Sigmoid colon (tissue), 7 donors: ENCODE measurements around the gene RSPO3. TPM values are rescaled to one million over a fixed set of nuclear protein-coding genes. Genes with fewer than 3 reads are reported as not detected.
A peak's percentile ranks its signal among the peaks of the same experiment; 100 is the strongest.

Source experiments
- DNase-seq: peaks from one replicate; pipeline ENCODE4 v3.0.0-alpha.2; 2019
- H3K27ac ChIP-seq, 4 donors: fragments of 200-600 bp; sonication (generic); one replicate each; pipeline ENCODE4 v1.5.1; 2016 to 2019; ENCODE audit warnings: mild to moderate bottlenecking in 1 of 4
- H3K27me3 ChIP-seq, 3 donors: fragments of 200-600 bp; sonication (generic); one replicate each; pipeline ENCODE4 v1.5.1; 2019; ENCODE audit warnings: mild to moderate bottlenecking in 1 of 3
- H3K36me3 ChIP-seq, 4 donors: fragments of 200-600 bp; sonication (generic); one replicate each; pipeline ENCODE4 v1.5.1; 2016 to 2019
- H3K4me1 ChIP-seq, 4 donors: fragments of 200-600 bp; sonication (generic); one replicate each; pipeline ENCODE4 v1.5.1; 2017 to 2019
- H3K4me3 ChIP-seq, 4 donors: fragments of 200-600 bp; sonication (generic); one replicate each; pipeline ENCODE4 v1.5.1; 2017 to 2019; ENCODE audit warnings: mild to moderate bottlenecking in 2 of 4, moderate library complexity in 1 of 4
- H3K9me3 ChIP-seq, 4 donors: fragments of 200-600 bp in 3 of 4; sonication (generic) in 3 of 4; one replicate each; pipeline versions ENCODE4 v1.5.1 to v1.6.1; 2013 to 2019
- EP300 ChIP-seq, 4 donors: sonication (generic); formaldehyde crosslinking; IDR thresholded peaks; one replicate each; pipeline ENCODE4 v1.6.1; 2017; ENCODE audit warnings: antibody characterized with exemption in 4 of 4
- POLR2A ChIP-seq, 2 donors: fragments of 450-650 bp; IDR thresholded peaks; one replicate each; pipeline ENCODE4 v1.6.1; 2016; ENCODE audit warnings: antibody characterized with exemption in 2 of 2, mild to moderate bottlenecking in 2 of 2, moderate library complexity in 2 of 2
- POLR2AphosphoS5 ChIP-seq, 4 donors: sonication (generic); formaldehyde crosslinking; IDR thresholded peaks; one replicate each; pipeline ENCODE4 v1.6.1; 2017; ENCODE audit warnings: antibody characterized with exemption in 4 of 4
- WGBS, 2 donors: extraction: QIAGEN DNeasy Blood & Tissue Kit; methylation state at CpG; one replicate each; pipeline ENCODE4 v1.1.7; 2013; 5-methylcytosine and 5-hydroxymethylcytosine counted together
- intact Hi-C: fragments of 100-400 bp; cut with DNase I; formaldehyde crosslinking; loops from one replicate; pipeline ENCODE4 v1.15.1; 2023
- polyA plus RNA-seq, 3 donors: library from polyadenylated mRNA; stranded (reverse); fragments of 200-250 nt; gene quantifications; one replicate each; pipeline ENCODE4 v1.2.3, GENCODE V29; 2013
- total RNA-seq, 4 donors: library from RNA; depleted of rRNA; stranded (reverse); fragments of >200 nt; gene quantifications; one replicate each; pipeline ENCODE4 v1.1.0, GENCODE V29; 2016
- TF ChIP-seq, protein P1 (sequence below), 4 experiments: fragments of 450-650 bp in 3 of 4; fragments of 200-600 bp in 1 of 4; IDR thresholded peaks; one replicate each; pipeline ENCODE4 v1.5.1; 2016 to 2019; ENCODE audit warnings: antibody characterized with exemption in 4 of 4, mild to moderate bottlenecking in 3 of 4, moderate library complexity in 2 of 4
- donor health status: healthy with polysubstance abuse.
- donor health status: Bipolar disorder and iron deficiency.
- donor health status: healthy.

RSPO3 gene
- total and polyA plus RNA-seq, 7 donors = 0.69 to 17.4 (median 10.8) TPM

GRCh38 chr6:127120787-127121636 is 2.5 kb downstream of the RSPO3 start:
- peaks cover 0 to 27% (median 25%) of the 10 kb centered on the region in 4 donors for H3K4me1 ChIP-seq
- no peaks in the 10 kb centered on the region for H3K36me3 ChIP-seq
- H3K4me3 ChIP-seq = peak overlapping the region; percentile 43 to 69 (median 58)
- intact Hi-C loops = loop anchor here (5.0 to 10.0 kb wide), 2 partner anchors 1086 to 1124 kb away; no protein-coding TSS in a partner anchor
- H3K27ac ChIP-seq = peak overlapping the region; percentile 55 to 83 (median 72)
- peak; percentile 91 for DNase-seq
- TF ChIP-seq POLR2A (IDR thresholded peaks at IDR 0.05) = no peak
- TF ChIP-seq EP300 (IDR thresholded peaks at IDR 0.05) = no peak
- TF ChIP-seq, protein P1, sequence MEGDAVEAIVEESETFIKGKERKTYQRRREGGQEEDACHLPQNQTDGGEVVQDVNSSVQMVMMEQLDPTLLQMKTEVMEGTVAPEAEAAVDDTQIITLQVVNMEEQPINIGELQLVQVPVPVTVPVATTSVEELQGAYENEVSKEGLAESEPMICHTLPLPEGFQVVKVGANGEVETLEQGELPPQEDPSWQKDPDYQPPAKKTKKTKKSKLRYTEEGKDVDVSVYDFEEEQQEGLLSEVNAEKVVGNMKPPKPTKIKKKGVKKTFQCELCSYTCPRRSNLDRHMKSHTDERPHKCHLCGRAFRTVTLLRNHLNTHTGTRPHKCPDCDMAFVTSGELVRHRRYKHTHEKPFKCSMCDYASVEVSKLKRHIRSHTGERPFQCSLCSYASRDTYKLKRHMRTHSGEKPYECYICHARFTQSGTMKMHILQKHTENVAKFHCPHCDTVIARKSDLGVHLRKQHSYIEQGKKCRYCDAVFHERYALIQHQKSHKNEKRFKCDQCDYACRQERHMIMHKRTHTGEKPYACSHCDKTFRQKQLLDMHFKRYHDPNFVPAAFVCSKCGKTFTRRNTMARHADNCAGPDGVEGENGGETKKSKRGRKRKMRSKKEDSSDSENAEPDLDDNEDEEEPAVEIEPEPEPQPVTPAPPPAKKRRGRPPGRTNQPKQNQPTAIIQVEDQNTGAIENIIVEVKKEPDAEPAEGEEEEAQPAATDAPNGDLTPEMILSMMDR (IDR thresholded peaks at IDR 0.05) = peak; percentile 57 to 70 (median 62)
- peak in 3 of 4 donors; percentile 17 to 29 (median 18) for TF ChIP-seq POLR2AphosphoS5 (IDR thresholded peaks at IDR 0.05)
- WGBS, 2 donors = 7 to 11% methylated on average over 35 of the region's 35 CpGs
- no peaks in the 10 kb centered on the region for H3K9me3 ChIP-seq
- H3K27me3 ChIP-seq = peaks cover 0 to 43% (median 6%) of the 10 kb centered on the region in 3 donors

- Histone ChIP-seq H3K36me3 (no peaks in the 10 kb centered on the region), H3K4me1 (peaks cover 0 to 27% (median 25%) of the 10 kb centered on the region in 4 donors), H3K4me3 (peak overlapping the region in 2 of 4 donors; percentile 62 to 69), H3K9me3 (no peaks in the 10 kb centered on the region), H3K27ac (no peak overlapping the region), H3K27me3 (peaks cover 0 to 43% (median 6%) of the 10 kb centered on the region in 3 donors)
- no peak for TF ChIP-seq POLR2A (IDR thresholded peaks at IDR 0.05)
- no peak for TF ChIP-seq EP300 (IDR thresholded peaks at IDR 0.05)
- TF ChIP-seq, protein P1 (IDR thresholded peaks at IDR 0.05) = no peak
- no peak for TF ChIP-seq POLR2AphosphoS5 (IDR thresholded peaks at IDR 0.05)
- intact Hi-C loops = loop anchor here (5.0 to 10.0 kb wide), 2 partner anchors 1087 to 1124 kb away; no protein-coding TSS in a partner anchor
- WGBS, 2 donors = 12 to 13% methylated on average over 3 of the region's 3 CpGs
- no peak for DNase-seq
Measured at GRCh38 chr6:127121637-127121960, 3.1 kb downstream of the RSPO3 start.

DNA sequence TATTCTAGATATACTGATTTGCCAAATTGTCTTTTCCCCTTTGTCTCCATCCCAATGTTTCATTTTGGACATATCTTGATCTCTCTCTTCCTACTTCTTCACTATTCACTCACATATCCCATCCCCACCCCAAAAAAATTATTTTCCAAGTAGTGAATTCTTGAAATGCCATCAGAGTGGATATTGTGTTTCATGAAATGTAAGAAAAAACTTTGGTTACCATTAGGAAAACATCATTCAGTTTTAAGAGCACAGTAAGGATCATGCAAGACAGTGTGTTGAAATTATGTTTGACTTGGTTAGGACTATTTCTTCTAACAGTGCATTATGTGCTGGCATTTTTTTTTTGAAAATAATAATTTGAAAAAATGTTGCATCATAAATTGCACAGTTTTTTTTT is 5.7 kb downstream of the RSPO3 start:
- TF ChIP-seq EP300 (IDR thresholded peaks at IDR 0.05) (no peak), POLR2A (IDR thresholded peaks at IDR 0.05) (no peak), POLR2AphosphoS5 (IDR thresholded peaks at IDR 0.05) (no peak)
- TF ChIP-seq, protein P1 (IDR thresholded peaks at IDR 0.05) = no peak
- Histone ChIP-seq H3K4me1 (peaks cover 0 to 24% (median 22%) of the 10 kb centered on the region in 4 donors), H3K36me3 (no peaks in the 10 kb centered on the region), H3K9me3 (no peaks in the 10 kb centered on the region), H3K27me3 (peaks cover 0 to 31% (median 6%) of the 10 kb centered on the region in 3 donors), H3K27ac (no peak overlapping the region), H3K4me3 (no peak overlapping the region)
- intact Hi-C loops = loop anchor here (5.0 to 10.0 kb wide), 2 partner anchors 1089 to 1127 kb away; no protein-coding TSS in a partner anchor
- no peak for DNase-seq

GRCh38 chr6:127124680-127125079 is 6.2 kb downstream of the RSPO3 start:
- Histone ChIP-seq H3K36me3 (no peaks in the 10 kb centered on the region), H3K4me1 (peaks cover 0 to 25% (median 17%) of the 10 kb centered on the region in 4 donors), H3K9me3 (no peaks in the 10 kb centered on the region), H3K27ac (no peak overlapping the region), H3K27me3 (peaks cover 0 to 26% (median 6%) of the 10 kb centered on the region in 3 donors), H3K4me3 (no peak overlapping the region)
- no peak for TF ChIP-seq POLR2AphosphoS5 (IDR thresholded peaks at IDR 0.05)
- intact Hi-C loops = loop anchor here (5.0 to 10.0 kb wide), 2 partner anchors 1090 to 1127 kb away; no protein-coding TSS in a partner anchor
- no peak for DNase-seq

GRCh38 chr6:127128066-127128465 is 9.6 kb downstream of the RSPO3 start:
- Histone ChIP-seq H3K4me3 (no peak overlapping the region), H3K27ac (no peak overlapping the region), H3K4me1 (peaks cover 0 to 8% (median 3%) of the 10 kb centered on the region in 4 donors), H3K27me3 (no peaks in the 10 kb centered on the region), H3K9me3 (no peaks in the 10 kb centered on the region), H3K36me3 (no peaks in the 10 kb centered on the region)
- TF ChIP-seq EP300 (IDR thresholded peaks at IDR 0.05) (no peak), POLR2A (IDR thresholded peaks at IDR 0.05) (no peak)
- WGBS, 2 donors = 19 to 58% methylated on average over 1 of the region's 1 CpG
- DNase-seq = no peak
- intact Hi-C loops = loop anchor here (10.0 kb wide), 1 partner anchor 1093 kb away; no protein-coding TSS in a partner anchor
